ENCODE data around the gene CENATAC. TPM values are rescaled to one million over a fixed set of nuclear protein-coding genes. Genes with fewer than 3 reads are reported as not detected.
"Not testable (repeated sequence)": the region's sequence is repeated elsewhere in the genome, so short reads cannot be mapped to it uniquely, and the experiment has no call there.

The CENATAC gene
- total RNA-seq, 1 donor from 2014 or later = 44.1 TPM

GRCh38 chr11:119052163-119052814 is 54.4 kb downstream of the CENATAC start:
- peak; percentile 20 for DNase-seq (ENCODE audit: low spot score)

- no peak for DNase-seq (ENCODE audit: low spot score)
Measured at GRCh38 chr11:119054418-119054817, 56.5 kb downstream of the CENATAC start.

- DNase-seq (ENCODE audit: low spot score) = no peak
Measured at GRCh38 chr11:119055901-119056300, 58.0 kb downstream of the CENATAC start.

- DNase-seq (ENCODE audit: low spot score) = no peak
Measured at GRCh38 chr11:119056421-119056999, 58.6 kb downstream of the CENATAC start.

GRCh38 chr11:119057000-119057769 is 59.2 kb downstream of the CENATAC start, which contains the start of gene HYOU1:
Gene HYOU1 (minus strand): TSS chr11:119057205. CDS start chr11:119056160, 1,045 bp downstream.
- peak; percentile 97 for DNase-seq (ENCODE audit: low spot score)

GRCh38 chr11:119059128-119059527 is 61.2 kb downstream of the CENATAC start:
- not testable (repeated sequence) for DNase-seq (ENCODE audit: low spot score)

- DNase-seq (ENCODE audit: low spot score) = no peak
Measured at GRCh38 chr11:119061256-119061655, 63.3 kb downstream of the CENATAC start.

GRCh38 chr11:119062779-119063178 is 64.8 kb downstream of the CENATAC start:
- no peak for DNase-seq (ENCODE audit: low spot score)

- DNase-seq (ENCODE audit: low spot score) = no peak
Measured at GRCh38 chr11:119065369-119065768, 67.4 kb downstream of the CENATAC start.

Other genes starting within 250 kb of the CENATAC start
- gene DDX6, start 207.0 kb upstream of the CENATAC start, total RNA-seq (ENCODE audit: insufficient read depth, low replicate concordance) = 126 TPM
- gene CXCR5, start 114.2 kb upstream of the CENATAC start, total RNA-seq (ENCODE audit: insufficient read depth, low replicate concordance) = 0.48 TPM
- 15.9 TPM for gene BCL9L, start 72.2 kb upstream of the CENATAC start, total RNA-seq (ENCODE audit: insufficient read depth, low replicate concordance)
- gene UPK2, start 41.8 kb upstream of the CENATAC start, total RNA-seq (ENCODE audit: insufficient read depth, low replicate concordance) = not detected
- not detected for gene FOXR1, start 26.4 kb upstream of the CENATAC start, total RNA-seq (ENCODE audit: insufficient read depth, low replicate concordance)
- 2,427 TPM for gene RPS25, start 20.2 kb downstream of the CENATAC start, total RNA-seq (ENCODE audit: insufficient read depth, low replicate concordance)
- 62.6 TPM for gene TRAPPC4, start 20.6 kb downstream of the CENATAC start, total RNA-seq (ENCODE audit: insufficient read depth, low replicate concordance)
- 18.5 TPM for gene SLC37A4, start 32.7 kb downstream of the CENATAC start, total RNA-seq (ENCODE audit: insufficient read depth, low replicate concordance)
- 31.5 TPM for gene HYOU1, start 59.1 kb downstream of the CENATAC start, total RNA-seq (ENCODE audit: insufficient read depth, low replicate concordance)
- gene VPS11, start 69.7 kb downstream of the CENATAC start, total RNA-seq (ENCODE audit: insufficient read depth, low replicate concordance) = 12.8 TPM
- 30.1 TPM for gene HMBS, start 86.7 kb downstream of the CENATAC start, total RNA-seq (ENCODE audit: insufficient read depth, low replicate concordance)
- 29.9 TPM for gene DPAGT1, start 103.7 kb downstream of the CENATAC start, total RNA-seq (ENCODE audit: insufficient read depth, low replicate concordance)
- gene C2CD2L, start 109.2 kb downstream of the CENATAC start, total RNA-seq (ENCODE audit: insufficient read depth, low replicate concordance) = 1.9 TPM
- gene HINFP, start 123.4 kb downstream of the CENATAC start, total RNA-seq (ENCODE audit: insufficient read depth, low replicate concordance) = 44.8 TPM
- 0.96 TPM for gene ABCG4, start 150.9 kb downstream of the CENATAC start, total RNA-seq (ENCODE audit: insufficient read depth, low replicate concordance)
- 12.0 TPM for gene NLRX1, start 170.6 kb downstream of the CENATAC start, total RNA-seq (ENCODE audit: insufficient read depth, low replicate concordance)
- not detected for gene NHERF4, start 187.3 kb downstream of the CENATAC start, total RNA-seq (ENCODE audit: insufficient read depth, low replicate concordance)
- 11.3 TPM for gene CBL, start 208.2 kb downstream of the CENATAC start, total RNA-seq (ENCODE audit: insufficient read depth, low replicate concordance)

Measured in umbilical cord (tissue), 2 donors.